Hepatocyte (in vitro differentiated cells): ENCODE results near the gene TBX10. TPM values are rescaled to one million over a fixed set of nuclear protein-coding genes. Genes with fewer than 3 reads are reported as not detected.

ENCODE experiments used
- DNase-seq: peaks from one replicate; pipeline ENCODE4 v3.0.0-alpha.2; 2016; ENCODE audit warnings: low spot score
- H2AFZ ChIP-seq: fragments of 200-600 bp; sonication (generic); 2 replicates; pipeline ENCODE4 v1.6.0; 2016; ENCODE audit warnings: antibody characterized with exemption, mild to moderate bottlenecking
- H3K27ac ChIP-seq: fragments of 200-600 bp; sonication (generic); 2 replicates; pipeline ENCODE4 v1.5.1; 2016; ENCODE audit warnings: mild to moderate bottlenecking
- H3K27me3 ChIP-seq: fragments of 200-600 bp; sonication (generic); 2 replicates; pipeline ENCODE4 v1.6.1; 2016
- H3K36me3 ChIP-seq: fragments of 200-600 bp; sonication (generic); replicated peaks from 2 replicates; pipeline ENCODE4 v1.5.1; 2016; ENCODE audit warnings: low read depth; ENCODE audit not compliant: insufficient read depth
- H3K4me1 ChIP-seq: fragments of 200-600 bp; sonication (generic); 2 replicates; pipeline ENCODE4 v1.5.1; 2016; ENCODE audit warnings: mild to moderate bottlenecking, moderate library complexity; ENCODE audit not compliant: insufficient read depth
- H3K4me2 ChIP-seq: fragments of 200-600 bp; sonication (generic); 2 replicates; pipeline ENCODE4 v1.6.0; 2016
- H3K4me3 ChIP-seq: fragments of 200-600 bp; sonication (generic); 2 replicates; pipeline ENCODE4 v1.5.1; 2016; ENCODE audit warnings: mild to moderate bottlenecking
- H3K79me2 ChIP-seq: fragments of 200-600 bp; sonication (generic); 2 replicates; pipeline ENCODE4 v1.6.0; 2017; ENCODE audit warnings: mild to moderate bottlenecking
- H3K9me2 ChIP-seq: fragments of 200-600 bp; sonication (generic); replicated peaks from 2 replicates; pipeline ENCODE4 v1.6.0; 2017; ENCODE audit warnings: mild to moderate bottlenecking; ENCODE audit not compliant: insufficient read depth
- H3K9me3 ChIP-seq: fragments of 200-600 bp; sonication (generic); 2 replicates; pipeline ENCODE4 v1.5.1; 2016; ENCODE audit warnings: low read depth, mild to moderate bottlenecking
- H4K20me1 ChIP-seq: fragments of 200-600 bp; sonication (generic); 2 replicates; pipeline ENCODE4 v1.6.0; 2016; ENCODE audit warnings: mild to moderate bottlenecking; ENCODE audit not compliant: insufficient read depth, poor library complexity, severe bottlenecking
- CTCF ChIP-seq: fragments of 200-600 bp; sonication (generic); IDR thresholded peaks from 2 replicates; pipeline ENCODE4 v1.5.1; 2016; ENCODE audit warnings: antibody characterized with exemption, mild to moderate bottlenecking; ENCODE audit not compliant: poor library complexity
- EZH2 ChIP-seq: fragments of 200-600 bp; sonication (generic); IDR thresholded peaks from 2 replicates; pipeline ENCODE4 v1.6.1; 2016; ENCODE audit warnings: antibody characterized with exemption, mild to moderate bottlenecking, borderline replicate concordance
- EZH2phosphoT487 ChIP-seq: fragments of 200-600 bp; sonication (generic); IDR thresholded peaks from one replicate; pipeline ENCODE4 v1.6.1; 2018; ENCODE audit warnings: antibody characterized with exemption, mild to moderate bottlenecking, low read depth, moderate library complexity; ENCODE audit not compliant: unreplicated experiment, severe bottlenecking
- WGBS: methylation state at CpG from one replicate; pipeline ENCODE4 v1.1.6; 2016; ENCODE audit warnings: low lambda C conversion rate; ENCODE audit errors: missing lambda C conversion rate; 5-methylcytosine and 5-hydroxymethylcytosine counted together
- polyA plus RNA-seq: library from polyadenylated mRNA; unstranded; fragments of >200 nt; fragmentation: Nextera tagmentation; extraction: Ambion mirVana; gene quantifications from 2 replicates; pipeline ENCODE4 v1.2.1, GENCODE V29; 2016
- total RNA-seq: library from RNA; depleted of rRNA; stranded (reverse); fragments of >200 nt; gene quantifications from 2 replicates; pipeline ENCODE4 v1.2.3, GENCODE V29; 2014

The TBX10 gene
- total and polyA plus RNA-seq, 2 experiments from 2014 or later: 0.34 to 0.70 TPM

- H4K20me1 ChIP-seq: no peaks in the 10 kb centered on the region
- TF ChIP-seq CTCF: no peak
- no peak for TF ChIP-seq EZH2
- no peak for TF ChIP-seq EZH2phosphoT487
- no peak overlapping the region for H3K4me3 ChIP-seq
- no peak overlapping the region for H3K27ac ChIP-seq
- H2AFZ ChIP-seq: no peak overlapping the region
- no peak for DNase-seq
- no peaks in the 10 kb centered on the region for H3K9me3 ChIP-seq
- H3K4me2 ChIP-seq: no peak overlapping the region
- H3K4me1 ChIP-seq: peaks cover 7% of the 10 kb centered on the region
- H3K27me3 ChIP-seq: no peaks in the 10 kb centered on the region
- WGBS: 97% methylated on average over 11 of the region's 14 CpGs
- H3K9me2 ChIP-seq: no peaks in the 10 kb centered on the region
- H3K36me3 ChIP-seq: no peaks in the 10 kb centered on the region
- peaks cover 18% of the 10 kb centered on the region for H3K79me2 ChIP-seq
Measured at GRCh38 chr11:67611165-67611564, 28.4 kb downstream of the TBX10 start.

- 96% methylated on average over 15 of the region's 15 CpGs for WGBS
- Histone ChIP-seq H2AFZ (no peak overlapping the region), H3K4me3 (no peak overlapping the region), H3K27me3 (no peaks in the 10 kb centered on the region), H3K36me3 (no peaks in the 10 kb centered on the region), H4K20me1 (no peaks in the 10 kb centered on the region), H3K9me2 (no peaks in the 10 kb centered on the region), H3K9me3 (no peaks in the 10 kb centered on the region), H3K27ac (no peak overlapping the region), H3K4me1 (peaks cover 14% of the 10 kb centered on the region), H3K79me2 (peaks cover 18% of the 10 kb centered on the region), H3K4me2 (no peak overlapping the region)
- TF ChIP-seq CTCF (no peak), EZH2 (no peak), EZH2phosphoT487 (no peak)
- DNase-seq: no peak
Measured at GRCh38 chr11:67610302-67610868, 29.2 kb downstream of the TBX10 start.

DNA sequence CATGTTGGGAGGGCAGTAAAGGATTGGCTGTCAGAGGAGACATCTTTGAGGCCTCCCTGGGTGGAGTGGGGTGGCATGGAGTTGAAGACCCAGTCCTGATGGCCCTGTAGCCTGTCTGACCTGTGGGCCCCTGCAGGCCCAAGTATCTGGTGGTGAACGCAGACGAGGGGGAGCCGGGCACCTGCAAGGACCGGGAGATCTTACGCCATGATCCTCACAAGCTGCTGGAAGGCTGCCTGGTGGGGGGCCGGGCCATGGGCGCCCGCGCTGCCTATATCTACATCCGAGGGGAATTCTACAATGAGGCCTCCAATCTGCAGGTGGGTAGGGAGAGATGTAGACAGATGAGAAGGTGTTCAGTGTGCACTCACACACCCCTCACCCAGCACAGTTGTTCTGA is 30.2 kb downstream of the TBX10 start:
- TF ChIP-seq EZH2phosphoT487: no peak
- no peak for TF ChIP-seq EZH2
- no peak for TF ChIP-seq CTCF
- H3K36me3 ChIP-seq: no peaks in the 10 kb centered on the region
- H2AFZ ChIP-seq: no peak overlapping the region
- no peak overlapping the region for H3K4me2 ChIP-seq
- no peak for DNase-seq
- no peaks in the 10 kb centered on the region for H3K27me3 ChIP-seq
- peaks cover 18% of the 10 kb centered on the region for H3K79me2 ChIP-seq
- no peaks in the 10 kb centered on the region for H4K20me1 ChIP-seq
- WGBS: 95% methylated on average over 10 of the region's 10 CpGs
- H3K9me2 ChIP-seq: no peaks in the 10 kb centered on the region
- H3K27ac ChIP-seq: no peak overlapping the region
- H3K9me3 ChIP-seq: no peaks in the 10 kb centered on the region
- H3K4me3 ChIP-seq: no peak overlapping the region
- H3K4me1 ChIP-seq: peaks cover 15% of the 10 kb centered on the region
